OCI-LY7 (cell line): ENCODE measurements around the gene AUTS2.

Experiments used
- CTCF ChIP-seq: fragments of 200-600 bp; sonication (generic); conservative IDR thresholded peaks from 2 replicates; pipeline ENCODE4 v1.5.1; 2014; ENCODE audit warnings: mild to moderate bottlenecking, antibody characterized with exemption, low read length, moderate library complexity, mixed read lengths
- EZH2phosphoT487 ChIP-seq: fragments of 200-600 bp; sonication (generic); IDR thresholded peaks from 2 replicates; pipeline ENCODE4 v1.6.1; 2018; ENCODE audit warnings: low read depth, borderline replicate concordance, mild to moderate bottlenecking, mixed run types, antibody characterized with exemption, low read length, moderate library complexity, mixed read lengths

GRCh38 chr7:70571961-70572360 is 973.7 kb downstream of the AUTS2 start:
- TF ChIP-seq CTCF (no peak), EZH2phosphoT487 (no peak)
